ENCODE data around the gene STMN3.

STMN3 gene

DNA sequence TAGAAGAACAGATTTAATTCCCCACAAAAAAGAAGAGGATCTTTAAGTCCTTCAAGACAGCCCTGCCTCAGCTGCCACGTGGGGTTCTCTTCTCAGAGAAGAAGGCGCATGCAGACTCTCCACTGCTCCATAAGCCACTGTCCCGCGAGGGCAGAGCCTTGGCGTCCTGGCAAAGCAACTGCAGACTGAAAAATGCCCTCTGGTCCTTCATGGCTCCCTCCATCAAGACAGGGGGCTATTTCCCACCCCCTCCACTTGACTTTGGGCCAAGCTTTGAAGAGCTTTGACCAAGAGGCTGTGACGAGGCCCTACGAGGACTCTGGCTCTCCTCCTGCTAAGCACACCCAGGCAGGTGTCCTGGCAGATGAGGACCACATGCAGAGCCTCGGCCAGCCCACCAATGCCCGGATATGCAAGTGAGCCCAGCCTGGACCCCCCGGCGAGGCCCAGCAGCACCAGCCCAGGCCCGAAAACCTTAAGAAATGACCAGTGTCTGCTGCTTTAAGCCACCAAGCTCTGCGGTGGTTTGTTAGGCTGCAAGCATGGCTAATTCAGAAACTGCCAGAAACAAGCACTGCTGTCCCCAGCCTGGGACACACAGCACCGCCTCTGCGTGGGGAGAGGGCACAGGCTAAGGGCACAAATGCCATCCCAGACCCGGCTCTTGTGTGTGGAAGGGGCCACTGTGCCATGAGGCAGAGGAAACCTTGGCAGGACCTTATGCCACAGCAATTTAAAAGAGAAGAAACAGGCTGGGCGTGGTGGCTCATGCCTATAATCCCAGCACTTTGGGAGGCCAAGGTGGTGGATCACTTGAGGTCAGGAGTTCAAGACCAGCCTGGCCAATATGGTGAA is 42.4 kb downstream of the STMN3 start:
- POLR2A ChIA-PET: no interaction called here
- TF ChIP-seq ZNF416 (tag by site-specific recombination; IDR thresholded peaks at IDR 0.05) (no peak), ZNF311 (tag by site-specific recombination; IDR thresholded peaks at IDR 0.05; ENCODE audit: borderline replicate concordance) (no peak), ZNF626 (tag by site-specific recombination; IDR thresholded peaks at IDR 0.05) (no peak), OSR2 (tag by site-specific recombination; IDR thresholded peaks at IDR 0.05) (no peak), ZNF473 (tag by site-specific recombination; IDR thresholded peaks at IDR 0.05) (no peak), ZBTB8A (tag by site-specific recombination; IDR thresholded peaks at IDR 0.05) (no peak), ZNF146 (tag by site-specific recombination; IDR thresholded peaks at IDR 0.05) (no peak), ZBTB7A (tag by site-specific recombination; IDR thresholded peaks at IDR 0.05; ENCODE audit: low read depth) (no peak)
- H3K36me3 ChIP-seq (ENCODE audit: control insufficient read depth in 2 of 2, insufficient read depth in 1 of 2, low read length in 2 of 2): peaks cover 6 to 15% of the 10 kb centered on the region in 2 experiments; a peak in 2 of 3 replicates

DNA sequence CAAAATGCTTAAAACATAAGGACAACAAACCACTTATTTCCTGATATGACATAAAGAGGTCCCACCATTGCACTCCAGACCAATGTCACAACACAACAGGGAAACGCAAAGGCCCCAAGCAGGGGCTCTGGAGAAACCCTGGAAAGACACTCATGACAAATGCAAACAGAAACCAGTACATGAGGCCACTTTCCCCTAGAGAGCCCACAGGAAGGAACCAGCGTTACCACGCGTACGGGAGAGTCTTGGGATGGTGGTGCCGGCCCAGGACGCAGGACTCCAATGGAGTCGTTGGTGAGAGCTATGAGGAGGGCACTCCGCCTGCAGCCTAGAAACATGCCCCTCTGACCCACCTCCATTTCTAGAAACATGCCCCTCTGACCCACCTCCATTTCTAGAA is 46.5 kb downstream of the STMN3 start:
- Histone ChIP-seq H3K36me3 (ENCODE audit: control insufficient read depth in 2 of 2, insufficient read depth in 1 of 2, low read length in 2 of 2) (peaks cover 0 to 20% of the 10 kb centered on the region in 2 experiments; a peak in 2 of 3 replicates), H3K4me1 (ENCODE audit: control insufficient read depth, insufficient read depth, low read length) (no peaks in the 10 kb centered on the region), H3K4me3 (ENCODE audit: low read depth, low read length) (no peak overlapping the region), H3K9me3 (ENCODE audit: control insufficient read depth, insufficient read depth, low read depth, low read length) (no peaks in the 10 kb centered on the region), H3K27ac (ENCODE audit: extremely low read depth, low read depth, low read length) (no peak overlapping the region)
- POLR2A ChIA-PET: interaction anchor here (0.7 kb wide), 1 partner anchor 33 kb away, joined by 3 read pairs; no protein-coding TSS in a partner anchor
- CTCF ChIA-PET: no interaction called here
- no peak for TF ChIP-seq ZNF677 (tag by site-specific recombination; IDR thresholded peaks at IDR 0.05)
- TF ChIP-seq ZNF660 (tag by site-specific recombination; IDR thresholded peaks at IDR 0.05): no peak
- no peak for TF ChIP-seq ZNF114 (tag by site-specific recombination; IDR thresholded peaks at IDR 0.05)
- TF ChIP-seq SP3 (tag by site-specific recombination; IDR thresholded peaks at IDR 0.05): no peak
- TF ChIP-seq KLF8 (tag by site-specific recombination; IDR thresholded peaks at IDR 0.05): no peak
- TF ChIP-seq, protein P1, sequence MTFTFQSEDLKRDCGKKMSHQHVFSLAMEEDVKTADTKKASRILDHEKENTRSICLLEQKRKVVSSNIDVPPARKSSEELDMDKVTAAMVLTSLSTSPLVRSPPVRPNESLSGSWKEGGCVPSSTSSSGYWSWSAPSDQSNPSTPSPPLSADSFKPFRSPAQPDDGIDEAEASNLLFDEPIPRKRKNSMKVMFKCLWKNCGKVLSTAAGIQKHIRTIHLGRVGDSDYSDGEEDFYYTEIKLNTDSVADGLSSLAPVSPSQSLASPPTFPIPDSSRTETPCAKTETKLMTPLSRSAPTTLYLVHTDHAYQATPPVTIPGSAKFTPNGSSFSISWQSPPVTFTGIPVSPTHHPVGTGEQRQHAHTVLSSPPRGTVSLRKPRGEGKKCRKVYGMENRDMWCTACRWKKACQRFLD (tag by site-specific recombination; IDR thresholded peaks at IDR 0.05): no peak
- TF ChIP-seq, protein P2, sequence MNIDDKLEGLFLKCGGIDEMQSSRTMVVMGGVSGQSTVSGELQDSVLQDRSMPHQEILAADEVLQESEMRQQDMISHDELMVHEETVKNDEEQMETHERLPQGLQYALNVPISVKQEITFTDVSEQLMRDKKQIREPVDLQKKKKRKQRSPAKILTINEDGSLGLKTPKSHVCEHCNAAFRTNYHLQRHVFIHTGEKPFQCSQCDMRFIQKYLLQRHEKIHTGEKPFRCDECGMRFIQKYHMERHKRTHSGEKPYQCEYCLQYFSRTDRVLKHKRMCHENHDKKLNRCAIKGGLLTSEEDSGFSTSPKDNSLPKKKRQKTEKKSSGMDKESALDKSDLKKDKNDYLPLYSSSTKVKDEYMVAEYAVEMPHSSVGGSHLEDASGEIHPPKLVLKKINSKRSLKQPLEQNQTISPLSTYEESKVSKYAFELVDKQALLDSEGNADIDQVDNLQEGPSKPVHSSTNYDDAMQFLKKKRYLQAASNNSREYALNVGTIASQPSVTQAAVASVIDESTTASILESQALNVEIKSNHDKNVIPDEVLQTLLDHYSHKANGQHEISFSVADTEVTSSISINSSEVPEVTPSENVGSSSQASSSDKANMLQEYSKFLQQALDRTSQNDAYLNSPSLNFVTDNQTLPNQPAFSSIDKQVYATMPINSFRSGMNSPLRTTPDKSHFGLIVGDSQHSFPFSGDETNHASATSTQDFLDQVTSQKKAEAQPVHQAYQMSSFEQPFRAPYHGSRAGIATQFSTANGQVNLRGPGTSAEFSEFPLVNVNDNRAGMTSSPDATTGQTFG (tag by site-specific recombination; IDR thresholded peaks at IDR 0.05; ENCODE audit: borderline replicate concordance): no peak
- no peak for TF ChIP-seq ZNF423 (tag by site-specific recombination; IDR thresholded peaks at IDR 0.05)
- no peak for TF ChIP-seq ZNF426 (tag by site-specific recombination; IDR thresholded peaks at IDR 0.05)
- no peak for TF ChIP-seq ZNF416 (tag by site-specific recombination; IDR thresholded peaks at IDR 0.05)
- no peak for TF ChIP-seq ZNF341 (tag by site-specific recombination; IDR thresholded peaks at IDR 0.05; ENCODE audit: low read depth)
- no peak for TF ChIP-seq ZFP3 (tag by site-specific recombination; IDR thresholded peaks at IDR 0.05; ENCODE audit: low read depth)
- TF ChIP-seq, protein P3, sequence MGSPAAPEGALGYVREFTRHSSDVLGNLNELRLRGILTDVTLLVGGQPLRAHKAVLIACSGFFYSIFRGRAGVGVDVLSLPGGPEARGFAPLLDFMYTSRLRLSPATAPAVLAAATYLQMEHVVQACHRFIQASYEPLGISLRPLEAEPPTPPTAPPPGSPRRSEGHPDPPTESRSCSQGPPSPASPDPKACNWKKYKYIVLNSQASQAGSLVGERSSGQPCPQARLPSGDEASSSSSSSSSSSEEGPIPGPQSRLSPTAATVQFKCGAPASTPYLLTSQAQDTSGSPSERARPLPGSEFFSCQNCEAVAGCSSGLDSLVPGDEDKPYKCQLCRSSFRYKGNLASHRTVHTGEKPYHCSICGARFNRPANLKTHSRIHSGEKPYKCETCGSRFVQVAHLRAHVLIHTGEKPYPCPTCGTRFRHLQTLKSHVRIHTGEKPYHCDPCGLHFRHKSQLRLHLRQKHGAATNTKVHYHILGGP (tag by site-specific recombination; IDR thresholded peaks at IDR 0.05): no peak

More for the DNA sequence above, 42.4 kb downstream of the STMN3 start:
- CTCF ChIA-PET: no interaction called here
- no peaks in the 10 kb centered on the region for H3K9me3 ChIP-seq (ENCODE audit: control insufficient read depth, insufficient read depth, low read depth, low read length)
- 0 out of 2 replicates have a peak overlapping the region, but pooled peaks have one; percentile 16 for H3K27ac ChIP-seq (ENCODE audit: extremely low read depth, low read depth, low read length)
- no peaks in the 10 kb centered on the region for H3K4me1 ChIP-seq (ENCODE audit: control insufficient read depth, insufficient read depth, low read length)
- H3K4me3 ChIP-seq (ENCODE audit: low read depth, low read length): no peak overlapping the region

All from HEK293 (cell line).